ENCODE results near the gene TRAPPC14. TPM values are rescaled to one million over a fixed set of nuclear protein-coding genes. Genes with fewer than 3 reads are reported as not detected.
A peak's percentile ranks its signal among the peaks of the same experiment; 100 is the strongest.
"Not testable (repeated sequence)": the region's sequence is repeated elsewhere in the genome, so short reads cannot be mapped to it uniquely, and the experiment has no call there.

TRAPPC14 gene
- total and polyA plus RNA-seq, 2 experiments from 2014 or later: 14.2 to 25.0 TPM

DNA sequence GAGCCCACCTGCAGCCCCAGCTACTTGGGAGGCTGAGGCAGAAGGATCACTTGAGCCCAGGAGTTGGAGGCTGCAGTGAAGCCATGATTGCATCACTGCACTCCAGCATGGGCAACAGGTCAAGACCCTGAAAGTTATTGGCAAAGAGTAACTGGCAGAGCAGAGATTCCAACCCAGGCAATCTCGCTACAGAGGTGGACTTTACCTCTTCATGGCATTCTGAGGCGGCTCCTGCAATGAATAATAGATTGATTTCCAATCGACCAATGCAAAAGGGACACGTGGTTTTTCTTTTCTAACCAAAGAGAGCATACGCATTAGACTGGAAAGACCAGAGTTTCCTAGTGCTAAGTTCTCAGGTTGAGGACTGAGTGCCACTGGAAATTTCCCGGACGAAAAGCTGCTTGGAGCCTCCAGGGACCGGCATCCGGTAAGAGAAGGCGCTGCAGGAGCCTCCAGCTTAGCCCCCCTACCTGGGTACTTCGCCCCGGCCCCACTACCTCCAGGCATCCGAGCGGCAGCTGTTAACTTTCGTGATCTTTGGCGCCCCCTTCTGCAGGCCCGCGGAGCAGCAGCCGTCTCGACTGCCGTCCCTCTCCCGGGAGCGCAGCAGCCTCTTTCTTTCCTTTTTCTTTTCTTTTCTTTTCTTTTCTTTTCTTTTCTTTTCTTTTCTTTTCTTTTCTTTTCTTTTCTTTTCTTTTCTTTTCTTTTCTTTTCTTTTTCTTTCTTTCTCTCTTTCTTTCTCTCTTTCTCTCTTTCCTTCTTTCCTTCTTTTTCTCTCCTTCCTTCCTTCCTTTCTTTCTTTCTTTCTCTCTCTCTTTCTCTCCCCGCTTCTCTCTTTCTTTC lies 27.7 kb downstream of the TRAPPC14 start:
- TF ChIP-seq, protein P1, sequence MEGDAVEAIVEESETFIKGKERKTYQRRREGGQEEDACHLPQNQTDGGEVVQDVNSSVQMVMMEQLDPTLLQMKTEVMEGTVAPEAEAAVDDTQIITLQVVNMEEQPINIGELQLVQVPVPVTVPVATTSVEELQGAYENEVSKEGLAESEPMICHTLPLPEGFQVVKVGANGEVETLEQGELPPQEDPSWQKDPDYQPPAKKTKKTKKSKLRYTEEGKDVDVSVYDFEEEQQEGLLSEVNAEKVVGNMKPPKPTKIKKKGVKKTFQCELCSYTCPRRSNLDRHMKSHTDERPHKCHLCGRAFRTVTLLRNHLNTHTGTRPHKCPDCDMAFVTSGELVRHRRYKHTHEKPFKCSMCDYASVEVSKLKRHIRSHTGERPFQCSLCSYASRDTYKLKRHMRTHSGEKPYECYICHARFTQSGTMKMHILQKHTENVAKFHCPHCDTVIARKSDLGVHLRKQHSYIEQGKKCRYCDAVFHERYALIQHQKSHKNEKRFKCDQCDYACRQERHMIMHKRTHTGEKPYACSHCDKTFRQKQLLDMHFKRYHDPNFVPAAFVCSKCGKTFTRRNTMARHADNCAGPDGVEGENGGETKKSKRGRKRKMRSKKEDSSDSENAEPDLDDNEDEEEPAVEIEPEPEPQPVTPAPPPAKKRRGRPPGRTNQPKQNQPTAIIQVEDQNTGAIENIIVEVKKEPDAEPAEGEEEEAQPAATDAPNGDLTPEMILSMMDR (IDR thresholded peaks at IDR 0.05; ENCODE audit: low read depth, low read length): peak; percentile 75
- no peaks in the 10 kb centered on the region for H3K4me1 ChIP-seq (ENCODE audit: low read depth)
- no peaks in the 10 kb centered on the region for H3K36me3 ChIP-seq
- no peaks in the 10 kb centered on the region for H3K27me3 ChIP-seq
- H3K27ac ChIP-seq: no peak overlapping the region
- DNase-seq (ENCODE audit: low read depth in 1 of 2, low spot score in 1 of 2): peak; percentile 58 to 86
- H3K4me3 ChIP-seq: no peak overlapping the region
- no peaks in the 10 kb centered on the region for H3K9me3 ChIP-seq (ENCODE audit: low read depth)

- not testable (repeated sequence) for H3K4me3 ChIP-seq; H3K27me3 ChIP-seq; H3K9me3 ChIP-seq (ENCODE audit: low read depth); H3K36me3 ChIP-seq; H3K4me1 ChIP-seq (ENCODE audit: low read depth); H3K27ac ChIP-seq; DNase-seq (ENCODE audit: low read depth in 1 of 2, low spot score in 1 of 2)
Observed at GRCh38 chr7:100130220-100130607, 28.3 kb downstream of the TRAPPC14 start.

- no peak overlapping the region for H3K4me3 ChIP-seq
- no peak for DNase-seq (ENCODE audit: low read depth in 1 of 2, low spot score in 1 of 2)
- no peaks in the 10 kb centered on the region for H3K27me3 ChIP-seq
- H3K9me3 ChIP-seq (ENCODE audit: low read depth): no peaks in the 10 kb centered on the region
- no peaks in the 10 kb centered on the region for H3K36me3 ChIP-seq
- no peaks in the 10 kb centered on the region for H3K4me1 ChIP-seq (ENCODE audit: low read depth)
- H3K27ac ChIP-seq: no peak overlapping the region
- TF ChIP-seq, protein P1 (IDR thresholded peaks at IDR 0.05; ENCODE audit: low read depth, low read length): no peak
Observed at GRCh38 chr7:100128637-100128963, 29.9 kb downstream of the TRAPPC14 start.

- Histone ChIP-seq H3K36me3 (no peaks in the 10 kb centered on the region), H3K4me3 (peak overlapping the region; percentile 46), H3K4me1 (ENCODE audit: low read depth) (no peaks in the 10 kb centered on the region), H3K9me3 (ENCODE audit: low read depth) (no peaks in the 10 kb centered on the region), H3K27me3 (no peaks in the 10 kb centered on the region), H3K27ac (no peak overlapping the region)
- TF ChIP-seq, protein P1 (IDR thresholded peaks at IDR 0.05; ENCODE audit: low read depth, low read length): no peak
- DNase-seq (ENCODE audit: low read depth in 1 of 2, low spot score in 1 of 2): peak; percentile 23 to 62
Observed at GRCh38 chr7:100127866-100128636, 30.5 kb downstream of the TRAPPC14 start.

DNA sequence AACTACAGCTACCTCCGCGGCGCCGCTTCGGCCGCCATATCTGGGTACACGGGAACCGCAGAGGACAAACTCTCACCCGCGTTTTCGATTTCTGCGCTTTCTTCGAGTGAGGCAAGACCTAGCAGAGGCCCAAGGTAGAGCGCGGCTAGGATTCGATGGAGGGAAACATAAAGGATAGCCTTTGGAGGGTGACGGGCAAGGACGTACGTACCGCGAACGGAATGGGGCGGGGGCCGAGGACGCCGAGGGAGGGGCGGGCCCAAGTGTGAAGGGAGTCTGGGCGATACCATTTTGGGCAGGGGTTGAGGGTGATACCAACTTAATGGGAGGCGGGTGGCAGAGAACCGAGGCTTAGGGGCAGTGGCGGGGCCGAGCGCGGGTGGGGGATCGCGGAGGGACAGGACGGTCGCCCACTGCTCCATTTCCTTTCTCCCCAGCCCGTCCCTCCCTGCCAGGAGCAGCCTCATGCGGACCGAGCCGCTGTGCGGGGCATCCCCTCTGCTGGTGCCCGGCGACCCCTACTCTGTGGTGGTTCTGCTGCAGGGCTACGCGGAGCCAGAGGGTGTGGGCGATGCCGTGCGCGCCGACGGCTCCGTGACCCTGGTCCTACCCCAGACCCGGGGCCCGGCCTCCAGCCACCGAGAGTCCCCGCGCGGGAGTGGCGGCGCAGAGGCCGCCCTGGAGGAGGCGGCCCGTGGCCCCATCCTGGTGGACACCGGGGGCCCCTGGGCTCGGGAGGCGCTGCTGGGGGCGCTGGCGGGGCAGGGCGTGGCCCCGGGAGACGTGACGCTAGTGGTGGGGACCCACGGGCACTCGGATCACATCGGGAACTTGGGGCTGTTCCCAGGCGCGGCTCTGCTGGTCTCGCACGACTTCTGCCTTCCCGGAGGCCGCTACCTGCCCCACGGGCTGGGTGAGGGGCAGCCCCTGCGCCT lies 31.3 kb downstream of the TRAPPC14 start, which contains the start of gene MBLAC1:
Gene MBLAC1, plus strand, starts transcription at position 37 of the 935 bp plus-strand sequence. Its CDS starts 429 bp downstream, at position 466.
- no peaks in the 10 kb centered on the region for H3K9me3 ChIP-seq (ENCODE audit: low read depth)
- H3K27me3 ChIP-seq: no peaks in the 10 kb centered on the region
- H3K27ac ChIP-seq: peak within 1 kb of the TSS; percentile 93
- peak; percentile 92 to 96 for DNase-seq (ENCODE audit: low read depth in 1 of 2, low spot score in 1 of 2)
- peak within 1 kb of the TSS; percentile 46 for H3K4me3 ChIP-seq
- TF ChIP-seq, protein P1 (IDR thresholded peaks at IDR 0.05; ENCODE audit: low read depth, low read length): no peak
- H3K36me3 ChIP-seq: no peaks in the 10 kb centered on the region
- no peaks in the 10 kb centered on the region for H3K4me1 ChIP-seq (ENCODE audit: low read depth)
